GM12875 (cell line): ENCODE measurements around the gene BMP7.

Source experiments
- H3K4me3 ChIP-seq: one replicate; pipeline ENCODE4 v1.5.1; 2011; ENCODE audit warnings: low read depth, low read length, control low read depth
- TF ChIP-seq, protein P1 (sequence below): IDR thresholded peaks from 2 replicates; pipeline ENCODE4 v1.5.1; 2011; ENCODE audit warnings: low read depth, mild to moderate bottlenecking, control low read depth, inconsistent platforms, low read length, moderate library complexity, borderline replicate concordance; ENCODE audit not compliant: insufficient read depth

Gene BMP7

DNA sequence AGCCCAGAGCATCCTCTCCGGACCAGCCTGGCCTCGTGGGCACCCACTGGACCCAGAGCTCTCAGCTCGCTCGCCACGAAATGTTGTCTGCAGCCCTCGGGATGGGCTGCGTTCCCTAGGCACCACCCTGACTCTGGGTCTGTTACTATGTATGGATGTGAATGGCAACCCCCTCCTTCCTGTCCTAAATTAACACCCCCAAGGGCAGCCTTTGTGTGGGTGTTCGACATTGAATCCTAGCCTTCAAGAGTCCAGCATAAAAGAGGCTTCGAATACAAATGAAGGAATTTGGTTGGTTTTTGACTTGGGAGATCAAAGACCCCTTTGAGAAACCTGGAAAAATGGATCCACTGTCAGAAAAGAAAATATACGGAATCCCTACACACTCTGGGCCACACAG, 86.1 kb downstream of the BMP7 start:
- TF ChIP-seq, protein P1, sequence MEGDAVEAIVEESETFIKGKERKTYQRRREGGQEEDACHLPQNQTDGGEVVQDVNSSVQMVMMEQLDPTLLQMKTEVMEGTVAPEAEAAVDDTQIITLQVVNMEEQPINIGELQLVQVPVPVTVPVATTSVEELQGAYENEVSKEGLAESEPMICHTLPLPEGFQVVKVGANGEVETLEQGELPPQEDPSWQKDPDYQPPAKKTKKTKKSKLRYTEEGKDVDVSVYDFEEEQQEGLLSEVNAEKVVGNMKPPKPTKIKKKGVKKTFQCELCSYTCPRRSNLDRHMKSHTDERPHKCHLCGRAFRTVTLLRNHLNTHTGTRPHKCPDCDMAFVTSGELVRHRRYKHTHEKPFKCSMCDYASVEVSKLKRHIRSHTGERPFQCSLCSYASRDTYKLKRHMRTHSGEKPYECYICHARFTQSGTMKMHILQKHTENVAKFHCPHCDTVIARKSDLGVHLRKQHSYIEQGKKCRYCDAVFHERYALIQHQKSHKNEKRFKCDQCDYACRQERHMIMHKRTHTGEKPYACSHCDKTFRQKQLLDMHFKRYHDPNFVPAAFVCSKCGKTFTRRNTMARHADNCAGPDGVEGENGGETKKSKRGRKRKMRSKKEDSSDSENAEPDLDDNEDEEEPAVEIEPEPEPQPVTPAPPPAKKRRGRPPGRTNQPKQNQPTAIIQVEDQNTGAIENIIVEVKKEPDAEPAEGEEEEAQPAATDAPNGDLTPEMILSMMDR = no peak
- no peak overlapping the region for H3K4me3 ChIP-seq

DNA sequence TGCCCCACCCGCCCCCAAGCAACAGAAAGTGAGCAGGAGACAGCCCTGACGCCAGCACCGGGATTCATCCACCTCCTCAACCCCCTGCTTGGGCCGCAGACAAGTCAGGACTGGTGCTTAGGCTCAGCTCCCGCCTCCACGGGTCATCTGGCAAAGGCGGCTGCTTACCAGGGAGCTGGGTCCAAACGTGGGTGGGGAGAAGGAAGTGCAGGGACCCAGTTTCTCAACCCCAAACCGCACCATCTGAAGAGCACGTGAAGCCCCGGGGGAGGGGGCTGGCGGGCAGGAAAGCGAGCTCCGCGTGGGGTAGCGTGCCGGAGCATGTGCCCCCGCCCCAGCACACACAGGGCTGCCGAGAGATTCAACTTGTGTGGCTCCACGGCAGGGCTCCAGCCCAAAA, 87.2 kb downstream of the BMP7 start:
- TF ChIP-seq, protein P1 = no peak
- no peak overlapping the region for H3K4me3 ChIP-seq

DNA sequence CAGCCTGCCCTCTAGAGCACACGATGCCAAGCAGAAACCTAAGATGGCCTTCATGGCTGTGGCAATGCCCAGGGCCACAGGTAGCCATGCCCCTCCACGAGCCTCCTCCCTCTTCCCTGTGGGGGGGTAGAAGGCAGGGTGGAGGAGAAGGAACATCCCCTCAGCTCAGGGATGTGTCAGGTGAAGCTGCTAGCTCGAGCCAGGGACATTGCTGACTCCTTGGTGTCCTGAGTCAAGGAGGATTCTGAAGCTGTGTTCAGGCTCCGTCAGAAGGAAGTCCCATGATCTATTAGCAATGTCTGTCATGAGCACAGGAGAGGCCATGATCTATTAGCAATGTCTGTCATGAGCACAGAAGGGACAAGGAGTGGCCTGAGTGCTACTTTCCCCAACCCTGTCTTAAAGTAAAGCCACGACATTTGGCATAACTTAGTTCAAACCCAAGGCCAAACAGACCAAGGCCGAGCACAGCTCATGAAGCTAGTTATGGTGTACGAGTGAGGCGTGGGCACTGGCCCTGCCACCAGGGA, 87.8 kb downstream of the BMP7 start:
- no peak overlapping the region for H3K4me3 ChIP-seq
- TF ChIP-seq, protein P1 = no peak

DNA sequence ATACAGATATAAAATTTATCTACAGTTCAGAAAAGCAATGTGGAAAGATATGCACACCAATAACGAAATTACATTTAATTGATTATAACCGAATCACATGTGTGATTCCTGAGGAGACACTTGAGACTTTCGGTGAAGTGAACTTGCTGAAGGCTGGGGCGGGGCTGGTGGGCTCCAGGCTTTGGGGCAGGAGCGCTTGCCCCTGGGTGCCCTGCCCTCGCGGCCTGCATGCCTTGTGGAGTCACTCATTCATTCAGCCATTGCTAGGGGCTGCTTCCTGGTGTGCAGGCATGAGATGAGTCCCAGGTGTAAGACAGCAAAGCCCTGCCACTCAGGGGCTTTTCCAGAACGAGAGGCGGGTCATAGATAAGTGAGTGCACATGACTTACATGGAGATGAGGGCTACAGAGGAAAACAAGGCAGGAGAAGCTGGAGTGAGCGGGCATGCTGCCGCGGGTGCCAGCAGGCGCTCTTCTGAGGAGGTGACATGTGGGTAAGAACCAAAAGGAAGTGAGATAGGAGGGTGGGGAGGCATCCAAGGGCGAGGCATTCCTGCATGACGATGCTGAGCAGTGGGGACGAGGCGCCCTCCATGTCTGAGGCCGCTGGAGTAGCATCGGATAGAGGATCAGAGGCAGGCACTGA, 88.7 kb downstream of the BMP7 start:
- TF ChIP-seq, protein P1 = no peak
- H3K4me3 ChIP-seq = no peak overlapping the region

DNA sequence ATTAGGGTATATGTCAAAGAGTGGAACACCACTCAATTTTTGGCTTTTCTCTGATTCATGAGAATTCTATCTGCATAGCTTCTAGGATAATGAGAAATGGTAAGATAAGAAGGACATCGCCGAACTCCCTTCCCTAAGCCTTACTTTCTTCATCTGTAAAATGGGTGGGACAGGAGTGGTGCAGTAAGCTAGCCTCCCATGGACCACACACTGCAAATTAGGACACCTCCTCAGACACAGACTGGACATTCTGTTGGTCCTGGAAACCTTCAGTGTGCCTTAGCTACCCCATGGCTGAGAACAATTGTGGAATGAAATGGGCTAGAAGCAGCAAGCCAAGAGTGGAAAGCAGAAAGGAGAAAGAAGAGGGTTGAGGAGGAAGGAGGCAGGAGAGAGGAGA, 89.6 kb downstream of the BMP7 start:
- no peak overlapping the region for H3K4me3 ChIP-seq
- TF ChIP-seq, protein P1 = no peak

DNA sequence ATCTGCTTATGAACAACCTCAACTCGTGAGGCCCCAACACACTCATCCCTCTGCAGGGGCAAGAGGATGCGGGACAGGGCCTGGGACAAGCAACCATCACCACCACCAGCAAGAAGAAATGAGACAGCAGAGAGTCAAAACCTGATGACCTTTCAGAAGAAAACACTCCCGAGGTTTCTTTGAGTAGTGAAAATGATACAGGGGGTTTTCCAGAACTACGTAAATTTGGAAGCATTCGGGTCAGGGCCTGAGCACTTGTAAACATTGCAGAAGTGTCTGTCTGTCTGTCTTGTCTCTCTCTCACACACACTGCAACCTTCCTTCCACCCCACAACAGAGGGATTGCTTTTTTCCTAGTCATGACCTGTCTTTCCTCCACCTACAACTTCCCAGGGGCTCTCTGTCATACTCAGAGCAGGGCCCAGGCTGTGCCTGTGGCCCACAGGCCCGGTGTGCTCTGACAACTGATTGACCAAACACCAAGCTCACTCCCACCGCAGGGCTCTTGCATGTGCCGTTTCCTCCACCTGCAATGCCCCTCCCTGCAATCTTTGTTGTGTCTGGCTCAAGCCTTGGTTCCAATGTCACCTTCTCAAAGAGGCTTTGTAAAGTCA, 90.9 kb downstream of the BMP7 start:
- no peak overlapping the region for H3K4me3 ChIP-seq
- TF ChIP-seq, protein P1 = no peak

DNA sequence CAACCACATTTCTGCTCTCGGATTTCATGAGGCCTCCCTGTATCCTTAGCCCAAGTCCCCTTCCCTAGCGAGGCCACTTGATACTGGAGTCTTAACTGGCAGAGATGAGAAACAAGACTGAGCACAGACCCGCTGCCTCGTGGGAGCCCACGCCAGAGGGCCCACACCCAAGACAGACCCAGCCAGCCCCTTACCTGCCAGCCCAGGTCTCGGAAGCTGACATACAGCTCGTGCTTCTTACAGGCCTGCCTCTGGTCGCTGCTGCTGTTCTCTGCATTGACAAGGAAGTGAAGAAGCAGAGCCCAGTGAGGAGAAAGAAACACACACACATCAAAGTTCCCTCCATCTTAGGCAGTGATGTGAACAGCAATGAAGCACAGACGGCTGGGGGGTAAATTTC, 91.7 kb downstream of the BMP7 start:
- no peak overlapping the region for H3K4me3 ChIP-seq
- TF ChIP-seq, protein P1 = no peak
